ENCODE data around the gene USP21. TPM values are rescaled to one million over a fixed set of nuclear protein-coding genes. Genes with fewer than 3 reads are reported as not detected.

The USP21 gene
- total RNA-seq, 1 experiment from 2014 or later, result 36.6 TPM

GRCh38 chr1:161206411-161207140 is 47.3 kb downstream of the USP21 start:
- POLR2A ChIA-PET, result interaction anchor here (0.6 to 6.1 kb wide), 7 partner anchors 10 to 177 kb away, joined by 3 to 81 read pairs (median 4); partner anchors contain the start of genes APOA2 and TOMM40L
- CTCF ChIA-PET, result interaction anchor here (0.6 to 14.7 kb wide), 8 partner anchors 9 to 176 kb away, joined by 3 to 444 read pairs (median 36); partner anchors contain the start of genes APOA2, B4GALT3, FCER1G and PPOX
- DNase-seq (ENCODE audit: unreplicated experiment), result no peak
- Mint-ChIP-seq H3K27me3 (ENCODE audit: insufficient read depth, unreplicated experiment) (no peaks in the 10 kb centered on the region), H3K9me3 (ENCODE audit: unreplicated experiment) (no peaks in the 10 kb centered on the region), H3K4me3 (ENCODE audit: unreplicated experiment) (no peak overlapping the region), H3K27ac (ENCODE audit: low read depth, unreplicated experiment) (no peak overlapping the region), H3K36me3 (ENCODE audit: insufficient read depth, unreplicated experiment) (peaks cover 90% of the 10 kb centered on the region), H3K4me1 (ENCODE audit: insufficient read depth, unreplicated experiment) (peaks cover 36% of the 10 kb centered on the region)
- no TSS peak for BruUV-seq (replicated peaks)
- intact Hi-C loops (cut with micrococcal nuclease), result no loop called here
- TF ChIP-seq CTCF (IDR thresholded peaks at IDR 0.05; ENCODE audit: unreplicated experiment), result no peak

- no peaks in the 10 kb centered on the region for H3K27me3 Mint-ChIP-seq (ENCODE audit: insufficient read depth, unreplicated experiment)
- H3K27ac Mint-ChIP-seq (ENCODE audit: low read depth, unreplicated experiment), result no peak overlapping the region
- BruUV-seq (replicated peaks), result no TSS peak
- ChIA-PET POLR2A (interaction anchor here (0.6 to 1.2 kb wide), 2 partner anchors 10 to 106 kb away, joined by 4 read pairs; no protein-coding TSS in a partner anchor), CTCF (interaction anchor here (0.6 to 14.7 kb wide), 8 partner anchors 10 to 175 kb away, joined by 3 to 444 read pairs (median 36); partner anchors contain the start of genes APOA2, B4GALT3, FCER1G and PPOX)
- peaks cover 96% of the 10 kb centered on the region for H3K36me3 Mint-ChIP-seq (ENCODE audit: insufficient read depth, unreplicated experiment)
- H3K9me3 Mint-ChIP-seq (ENCODE audit: unreplicated experiment), result no peaks in the 10 kb centered on the region
- no peak overlapping the region for H3K4me3 Mint-ChIP-seq (ENCODE audit: unreplicated experiment)
- intact Hi-C loops (cut with micrococcal nuclease), result no loop called here
- no peak for TF ChIP-seq CTCF (IDR thresholded peaks at IDR 0.05; ENCODE audit: unreplicated experiment)
- peaks cover 33% of the 10 kb centered on the region for H3K4me1 Mint-ChIP-seq (ENCODE audit: insufficient read depth, unreplicated experiment)
- DNase-seq (ENCODE audit: unreplicated experiment), result no peak
These were observed 47.9 kb downstream of the USP21 start for GRCh38 chr1:161207173-161207572.

- TF ChIP-seq CTCF (IDR thresholded peaks at IDR 0.05; ENCODE audit: unreplicated experiment), result peak; percentile 95
- Mint-ChIP-seq H3K4me3 (ENCODE audit: unreplicated experiment) (no peak overlapping the region), H3K4me1 (ENCODE audit: insufficient read depth, unreplicated experiment) (peaks cover 25% of the 10 kb centered on the region), H3K36me3 (ENCODE audit: insufficient read depth, unreplicated experiment) (peaks cover 98% of the 10 kb centered on the region), H3K27me3 (ENCODE audit: insufficient read depth, unreplicated experiment) (no peaks in the 10 kb centered on the region), H3K27ac (ENCODE audit: low read depth, unreplicated experiment) (no peak overlapping the region), H3K9me3 (ENCODE audit: unreplicated experiment) (no peaks in the 10 kb centered on the region)
- DNase-seq (ENCODE audit: unreplicated experiment), result peak; percentile 91
- intact Hi-C loops (cut with micrococcal nuclease), result loop anchor here (1.0 to 2.0 kb wide), 2 partner anchors 15 to 173 kb away; no protein-coding TSS in a partner anchor
- POLR2A ChIA-PET, result interaction anchor here (0.9 to 3.7 kb wide), 5 partner anchors 8 to 173 kb away, joined by 3 to 20 read pairs (median 7); partner anchors contain the start of genes NDUFS2 and TOMM40L
- CTCF ChIA-PET, result interaction anchor here (0.6 to 14.7 kb wide), 24 partner anchors 8 to 534 kb away, joined by 3 to 444 read pairs (median 5); partner anchors contain the start of genes ADAMTS4, APOA2, CFAP126 and FCER1G
- BruUV-seq (replicated peaks), result no TSS peak
These were observed 50.6 kb downstream of the USP21 start for GRCh38 chr1:161209790-161210409.

- TF ChIP-seq CTCF (IDR thresholded peaks at IDR 0.05; ENCODE audit: unreplicated experiment), result no peak
- ChIA-PET POLR2A (no interaction called here), CTCF (interaction anchor here (0.7 to 18.5 kb wide), 4 partner anchors 7 to 127 kb away, joined by 3 to 444 read pairs (median 224); partner anchors contain the start of genes APOA2, FCER1G, NDUFS2 and TOMM40L)
- H3K27me3 Mint-ChIP-seq (ENCODE audit: insufficient read depth, unreplicated experiment), result no peaks in the 10 kb centered on the region
- H3K27ac Mint-ChIP-seq (ENCODE audit: low read depth, unreplicated experiment), result no peak overlapping the region
- intact Hi-C loops (cut with micrococcal nuclease), result no loop called here
- H3K36me3 Mint-ChIP-seq (ENCODE audit: insufficient read depth, unreplicated experiment), result peaks cover 67% of the 10 kb centered on the region
- no TSS peak for BruUV-seq (replicated peaks)
- peaks cover 14% of the 10 kb centered on the region for H3K4me1 Mint-ChIP-seq (ENCODE audit: insufficient read depth, unreplicated experiment)
- no peak overlapping the region for H3K4me3 Mint-ChIP-seq (ENCODE audit: unreplicated experiment)
- DNase-seq (ENCODE audit: unreplicated experiment), result no peak
- H3K9me3 Mint-ChIP-seq (ENCODE audit: unreplicated experiment), result no peaks in the 10 kb centered on the region
These were observed 55.1 kb downstream of the USP21 start for GRCh38 chr1:161214369-161214768.
